PC-3 (cell line): ENCODE measurements around the gene WRNIP1.

Experiments
- CTCF ChIP-seq: fragments of 300-600 bp; sonication (generic); conservative IDR thresholded peaks from 2 replicates; pipeline ENCODE4 v1.5.1; 2017; ENCODE audit warnings: antibody characterized with exemption, low read depth, mild to moderate bottlenecking, low read length
- EZH2phosphoT487 ChIP-seq: fragments of 300-600 bp; sonication (generic); IDR thresholded peaks from 2 replicates; pipeline ENCODE4 v1.6.1; 2018; ENCODE audit warnings: mild to moderate bottlenecking, antibody characterized with exemption, low read length, borderline replicate concordance

DNA sequence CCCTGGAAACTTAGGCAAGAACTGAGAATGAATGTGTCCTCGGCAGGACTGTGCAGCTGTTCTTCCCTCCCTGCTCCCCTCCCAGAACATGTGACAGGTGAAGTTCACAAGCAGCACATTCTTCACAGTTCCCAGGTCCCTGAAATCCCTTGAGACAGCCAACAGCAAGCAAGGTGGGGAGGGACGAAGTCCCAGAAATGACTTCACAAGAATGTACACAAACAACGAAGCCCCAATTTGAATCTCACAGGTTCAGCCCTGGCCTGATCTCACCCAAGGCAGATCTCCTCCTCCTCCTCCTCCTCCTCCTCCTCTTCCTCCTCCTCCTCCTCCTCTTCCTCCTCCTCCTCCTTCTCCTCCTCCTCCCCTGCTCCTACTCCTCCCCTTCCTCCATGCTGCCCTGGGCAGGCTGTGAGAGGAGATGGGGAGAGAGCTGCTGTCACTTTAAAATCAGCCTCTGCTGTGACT is 32.4 kb downstream of the WRNIP1 start:
- TF ChIP-seq CTCF (no peak), EZH2phosphoT487 (no peak)
